ENCODE results near the gene CHCHD2. TPM values are rescaled to one million over a fixed set of nuclear protein-coding genes. Genes with fewer than 3 reads are reported as not detected.

CHCHD2 gene
- total and polyA plus RNA-seq, 9 of the 15 experiments (the other 6 are each of a cell fraction or from before 2014, with no cell fraction given) = 145 to 1,044 (median 648) TPM

GRCh38 chr7:56106108-56107073, at the start of gene CHCHD2 (continued):
- TF ChIP-seq ZNF277 (CRISPR knock-in tag; IDR thresholded peaks at IDR 0.05; ENCODE audit: borderline replicate concordance) (no peak), ELF1 (tag; IDR thresholded peaks at IDR 0.05) (peak; percentile 86), WHSC1 (IDR thresholded peaks at IDR 0.05; ENCODE audit: low read length) (no peak), ATF2 (CRISPR knock-in tag; IDR thresholded peaks at IDR 0.05) (no peak), NR1H2 (CRISPR knock-in tag; IDR thresholded peaks at IDR 0.05) (no peak), ERF (CRISPR knock-in tag; IDR thresholded peaks at IDR 0.05) (no peak), ATF4 (CRISPR knock-in tag; IDR thresholded peaks at IDR 0.05) (no peak), ZC3H8 (IDR thresholded peaks at IDR 0.05) (no peak), SP1 (CRISPR knock-in tag; IDR thresholded peaks at IDR 0.05) (peak; percentile 65; the same call in 1 of the 2 replicates), ZBTB40 (IDR thresholded peaks at IDR 0.05) (peak; percentile 98), ZBTB40 (CRISPR knock-in tag; IDR thresholded peaks at IDR 0.05) (no peak), ZNF77 (CRISPR knock-in tag; IDR thresholded peaks at IDR 0.05) (no peak), FOXO4 (CRISPR knock-in tag; IDR thresholded peaks at IDR 0.05) (no peak)

Measured in K562 (cell line).